22Rv1 (cell line): Measurements from ENCODE around the gene SIAH3.

ENCODE experiments used
- ZFX ChIP-seq: fragments of 450-650 bp; IDR thresholded peaks from 2 replicates; pipeline ENCODE4 v1.6.1; 2017; ENCODE audit warnings: antibody characterized with exemption, borderline replicate concordance
- TF ChIP-seq, protein P1 (sequence below): fragments of 450-650 bp; IDR thresholded peaks from 2 replicates; pipeline ENCODE4 v1.5.1; 2017; ENCODE audit warnings: mild to moderate bottlenecking

DNA sequence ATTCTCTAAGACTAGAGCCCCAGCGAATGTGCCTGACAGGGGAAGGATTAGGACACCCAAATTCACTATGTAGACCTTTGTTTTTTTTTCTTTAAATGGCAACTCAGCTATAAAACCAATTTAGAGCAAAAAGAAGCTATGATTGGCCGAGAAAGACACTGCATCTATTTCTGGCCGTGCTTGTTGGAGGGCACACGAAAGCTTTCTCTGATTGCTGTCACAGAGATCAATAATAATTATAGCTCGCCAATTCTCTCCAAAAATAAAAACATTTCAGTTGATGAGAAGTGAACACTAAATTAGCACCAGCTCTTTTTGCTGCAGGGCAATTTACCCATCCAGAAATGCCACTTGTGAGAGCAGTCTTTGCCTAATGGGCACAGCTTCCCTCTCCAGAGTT, 118.2 kb downstream of the SIAH3 start:
- TF ChIP-seq, protein P1, sequence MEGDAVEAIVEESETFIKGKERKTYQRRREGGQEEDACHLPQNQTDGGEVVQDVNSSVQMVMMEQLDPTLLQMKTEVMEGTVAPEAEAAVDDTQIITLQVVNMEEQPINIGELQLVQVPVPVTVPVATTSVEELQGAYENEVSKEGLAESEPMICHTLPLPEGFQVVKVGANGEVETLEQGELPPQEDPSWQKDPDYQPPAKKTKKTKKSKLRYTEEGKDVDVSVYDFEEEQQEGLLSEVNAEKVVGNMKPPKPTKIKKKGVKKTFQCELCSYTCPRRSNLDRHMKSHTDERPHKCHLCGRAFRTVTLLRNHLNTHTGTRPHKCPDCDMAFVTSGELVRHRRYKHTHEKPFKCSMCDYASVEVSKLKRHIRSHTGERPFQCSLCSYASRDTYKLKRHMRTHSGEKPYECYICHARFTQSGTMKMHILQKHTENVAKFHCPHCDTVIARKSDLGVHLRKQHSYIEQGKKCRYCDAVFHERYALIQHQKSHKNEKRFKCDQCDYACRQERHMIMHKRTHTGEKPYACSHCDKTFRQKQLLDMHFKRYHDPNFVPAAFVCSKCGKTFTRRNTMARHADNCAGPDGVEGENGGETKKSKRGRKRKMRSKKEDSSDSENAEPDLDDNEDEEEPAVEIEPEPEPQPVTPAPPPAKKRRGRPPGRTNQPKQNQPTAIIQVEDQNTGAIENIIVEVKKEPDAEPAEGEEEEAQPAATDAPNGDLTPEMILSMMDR, result no peak
- TF ChIP-seq ZFX, result no peak
